MM.1S (cell line): ENCODE results near the gene IFI30.
A peak's percentile ranks its signal among the peaks of the same experiment; 100 is the strongest.

Experiments
- DNase-seq: peaks from one replicate; pipeline ENCODE4 v3.0.0-alpha.2; 2015
- H2AFZ ChIP-seq: fragments of 300-600 bp; sonication (generic); 2 replicates; pipeline ENCODE4 v1.6.0; 2016; ENCODE audit warnings: antibody characterized with exemption, low read length
- H3F3A ChIP-seq: fragments of 300-600 bp; sonication (generic); 2 replicates; pipeline ENCODE4 v1.6.1; 2016; ENCODE audit warnings: mild to moderate bottlenecking, antibody characterized with exemption, low read length, moderate library complexity, mixed read lengths; ENCODE audit not compliant: insufficient read depth
- H3K27ac ChIP-seq: fragments of 300-600 bp; sonication (generic); 2 replicates; pipeline ENCODE4 v1.5.1; 2016; ENCODE audit warnings: mild to moderate bottlenecking, low read length
- H3K27me3 ChIP-seq: fragments of 300-600 bp; sonication (generic); replicated peaks from 2 replicates; pipeline ENCODE4 v1.6.0; 2016; ENCODE audit warnings: low read length; ENCODE audit not compliant: insufficient read depth
- H3K36me3 ChIP-seq: fragments of 300-600 bp; sonication (generic); replicated peaks from 2 replicates; pipeline ENCODE4 v1.6.1; 2016; ENCODE audit warnings: mild to moderate bottlenecking, low read length, mixed read lengths; ENCODE audit not compliant: insufficient read depth
- H3K4me1 ChIP-seq: fragments of 300-600 bp; sonication (generic); 2 replicates; pipeline ENCODE4 v1.6.1; 2016; ENCODE audit warnings: low read length, mixed read lengths
- H3K4me2 ChIP-seq: fragments of 300-600 bp; sonication (generic); 2 replicates; pipeline ENCODE4 v1.6.0; 2016; ENCODE audit warnings: low read depth, low read length
- H3K4me3 ChIP-seq: fragments of 300-600 bp; sonication (generic); 2 replicates; pipeline ENCODE4 v1.5.1; 2016; ENCODE audit warnings: low read length, mixed read lengths
- H3K79me2 ChIP-seq: fragments of 300-600 bp; sonication (generic); 2 replicates; pipeline ENCODE4 v1.6.1; 2016; ENCODE audit warnings: mixed run types, low read length, mixed read lengths
- H3K9ac ChIP-seq: fragments of 300-600 bp; sonication (generic); 2 replicates; pipeline ENCODE4 v1.6.1; 2016; ENCODE audit warnings: low read length, mixed read lengths
- H3K9me2 ChIP-seq: fragments of 300-600 bp; sonication (generic); replicated peaks from 2 replicates; pipeline ENCODE4 v1.6.1; 2016; ENCODE audit warnings: mild to moderate bottlenecking, low read length, mixed read lengths; ENCODE audit not compliant: insufficient read depth
- H3K9me3 ChIP-seq: fragments of 300-600 bp; sonication (generic); replicated peaks from 2 replicates; pipeline ENCODE4 v1.6.1; 2016; ENCODE audit warnings: mild to moderate bottlenecking, low read length, mixed read lengths; ENCODE audit not compliant: insufficient read depth
- H4K20me1 ChIP-seq: fragments of 300-600 bp; sonication (generic); 2 replicates; pipeline ENCODE4 v1.6.1; 2016; ENCODE audit warnings: mild to moderate bottlenecking, low read length, moderate library complexity, mixed read lengths; ENCODE audit not compliant: insufficient read depth
- EZH2 ChIP-seq: fragments of 300-600 bp; sonication (generic); optimal IDR thresholded peaks from 2 replicates; pipeline ENCODE3; 2017; ENCODE audit warnings: low read depth, mild to moderate bottlenecking, antibody characterized with exemption, low read length, mixed read lengths
- EZH2phosphoT487 ChIP-seq: fragments of 300-600 bp; sonication (generic); IDR thresholded peaks from 2 replicates; pipeline ENCODE4 v1.6.1; 2018; ENCODE audit warnings: antibody characterized with exemption, low read length
- TF ChIP-seq, protein P1 (sequence below): fragments of 300-600 bp; sonication (generic); IDR thresholded peaks from 2 replicates; pipeline ENCODE4 v1.5.1; 2016; ENCODE audit warnings: antibody characterized with exemption, low read length, mixed read lengths

Gene IFI30

DNA sequence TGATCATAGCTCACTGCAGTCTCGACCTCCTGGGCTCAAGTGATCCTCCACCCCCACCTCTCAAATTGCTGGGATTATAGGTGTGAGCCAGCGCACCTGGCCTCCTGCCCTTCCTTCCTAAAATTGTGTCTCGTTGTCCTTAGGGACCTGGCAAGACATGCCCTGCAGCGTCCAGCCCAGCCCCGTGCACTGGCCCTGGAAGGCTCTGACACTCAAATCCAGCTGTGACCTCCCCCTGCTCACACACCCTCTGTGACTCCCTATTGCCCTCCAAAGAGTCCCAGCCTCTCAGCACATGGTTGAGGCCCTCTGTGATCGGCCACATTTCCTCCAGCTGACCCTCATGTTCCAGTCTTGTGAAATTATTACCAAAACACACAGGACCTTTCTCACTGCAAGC is 24.3 kb downstream of the IFI30 start:
- TF ChIP-seq EZH2 (no peak), EZH2phosphoT487 (no peak)
- TF ChIP-seq, protein P1, sequence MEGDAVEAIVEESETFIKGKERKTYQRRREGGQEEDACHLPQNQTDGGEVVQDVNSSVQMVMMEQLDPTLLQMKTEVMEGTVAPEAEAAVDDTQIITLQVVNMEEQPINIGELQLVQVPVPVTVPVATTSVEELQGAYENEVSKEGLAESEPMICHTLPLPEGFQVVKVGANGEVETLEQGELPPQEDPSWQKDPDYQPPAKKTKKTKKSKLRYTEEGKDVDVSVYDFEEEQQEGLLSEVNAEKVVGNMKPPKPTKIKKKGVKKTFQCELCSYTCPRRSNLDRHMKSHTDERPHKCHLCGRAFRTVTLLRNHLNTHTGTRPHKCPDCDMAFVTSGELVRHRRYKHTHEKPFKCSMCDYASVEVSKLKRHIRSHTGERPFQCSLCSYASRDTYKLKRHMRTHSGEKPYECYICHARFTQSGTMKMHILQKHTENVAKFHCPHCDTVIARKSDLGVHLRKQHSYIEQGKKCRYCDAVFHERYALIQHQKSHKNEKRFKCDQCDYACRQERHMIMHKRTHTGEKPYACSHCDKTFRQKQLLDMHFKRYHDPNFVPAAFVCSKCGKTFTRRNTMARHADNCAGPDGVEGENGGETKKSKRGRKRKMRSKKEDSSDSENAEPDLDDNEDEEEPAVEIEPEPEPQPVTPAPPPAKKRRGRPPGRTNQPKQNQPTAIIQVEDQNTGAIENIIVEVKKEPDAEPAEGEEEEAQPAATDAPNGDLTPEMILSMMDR, result no peak

DNA sequence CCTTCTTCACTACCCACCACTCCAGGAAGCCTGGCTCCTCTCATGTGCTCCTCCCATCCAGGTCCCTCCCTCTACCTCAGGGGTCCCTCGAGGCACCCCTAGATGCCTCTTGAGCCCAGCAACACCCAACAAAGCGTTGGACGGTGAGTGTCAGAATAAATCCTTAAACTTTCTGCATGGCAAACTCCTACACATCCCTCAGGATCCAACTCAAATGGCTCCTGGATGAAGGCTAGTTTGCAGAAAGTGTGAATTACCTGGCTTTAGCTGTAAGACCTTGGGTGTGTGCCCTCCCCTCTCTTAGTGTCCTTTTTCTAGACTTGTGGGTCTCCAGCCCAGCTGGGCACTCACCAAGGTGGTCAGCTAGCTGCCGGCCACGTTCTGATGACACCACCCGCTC is 24.8 kb downstream of the IFI30 start:
- Histone ChIP-seq H3K4me2 (no peak overlapping the region), H3K79me2 (peaks cover 21% of the 10 kb centered on the region), H3K27me3 (no peaks in the 10 kb centered on the region), H3K9me2 (no peaks in the 10 kb centered on the region), H3K9me3 (no peaks in the 10 kb centered on the region), H3K4me3 (no peak overlapping the region), H2AFZ (no peak overlapping the region), H3K9ac (no peak overlapping the region), H3K36me3 (no peaks in the 10 kb centered on the region), H3K27ac (no peak overlapping the region), H3K4me1 (peaks cover 14% of the 10 kb centered on the region), H3F3A (no peaks in the 10 kb centered on the region), H4K20me1 (no peaks in the 10 kb centered on the region)
- no peak for DNase-seq
- no peak for TF ChIP-seq EZH2

More for the DNA sequence above, 24.3 kb downstream of the IFI30 start:
- no peak overlapping the region for H2AFZ ChIP-seq
- H3K4me1 ChIP-seq, result peaks cover 10% of the 10 kb centered on the region
- H3K9me2 ChIP-seq, result no peaks in the 10 kb centered on the region
- no peak overlapping the region for H3K27ac ChIP-seq
- no peak for DNase-seq
- no peak overlapping the region for H3K4me3 ChIP-seq
- no peak overlapping the region for H3K9ac ChIP-seq
- H3K79me2 ChIP-seq, result peaks cover 17% of the 10 kb centered on the region
- no peak overlapping the region for H3K4me2 ChIP-seq
- no peaks in the 10 kb centered on the region for H3F3A ChIP-seq
- no peaks in the 10 kb centered on the region for H3K27me3 ChIP-seq
- H4K20me1 ChIP-seq, result no peaks in the 10 kb centered on the region
- no peaks in the 10 kb centered on the region for H3K9me3 ChIP-seq
- H3K36me3 ChIP-seq, result no peaks in the 10 kb centered on the region

- Histone ChIP-seq H3K36me3 (no peaks in the 10 kb centered on the region), H4K20me1 (no peaks in the 10 kb centered on the region), H3K27me3 (no peaks in the 10 kb centered on the region), H3F3A (peaks cover 6% of the 10 kb centered on the region), H3K4me3 (peak overlapping the region; percentile 87; the same call in 1 of the 2 replicates), H3K4me2 (peak overlapping the region; percentile 100; the same call in 1 of the 2 replicates), H2AFZ (no peak overlapping the region), H3K79me2 (peaks cover 16% of the 10 kb centered on the region), H3K9ac (no peak overlapping the region; the same call in 1 of the 2 replicates), H3K27ac (no peak overlapping the region), H3K4me1 (peaks cover 11% of the 10 kb centered on the region), H3K9me3 (no peaks in the 10 kb centered on the region), H3K9me2 (no peaks in the 10 kb centered on the region)
- no peak for TF ChIP-seq EZH2phosphoT487
- TF ChIP-seq EZH2, result no peak
- no peak for DNase-seq
These were observed 28.8 kb downstream of the IFI30 start for GRCh38 chr19:18202397-18202777.

- Histone ChIP-seq H3K4me3 (peak overlapping the region; percentile 87), H3K27ac (no peak overlapping the region), H3K9me2 (no peaks in the 10 kb centered on the region), H3K9ac (peak overlapping the region; percentile 61; the same call in 1 of the 2 replicates), H3K27me3 (peaks cover 2% of the 10 kb centered on the region), H3K4me1 (peaks cover 11% of the 10 kb centered on the region), H2AFZ (peak overlapping the region; percentile 72; the same call in 1 of the 2 replicates), H3K79me2 (peaks cover 16% of the 10 kb centered on the region), H3K4me2 (peak overlapping the region; percentile 100), H3K36me3 (no peaks in the 10 kb centered on the region), H3F3A (peaks cover 6% of the 10 kb centered on the region), H3K9me3 (no peaks in the 10 kb centered on the region), H4K20me1 (no peaks in the 10 kb centered on the region)
- peak; percentile 51 for DNase-seq
- TF ChIP-seq EZH2, result no peak
- TF ChIP-seq, protein P1, result peak; percentile 36
- no peak for TF ChIP-seq EZH2phosphoT487
These were observed 29.3 kb downstream of the IFI30 start for GRCh38 chr19:18202778-18203407.
